ENCODE data around the gene FBLN2.

- TF ChIP-seq EZH2 (IDR thresholded peaks at IDR 0.05; ENCODE audit: low read length, unreplicated experiment) (no peak), CTCF (conservative IDR thresholded peaks at IDR 0.05; ENCODE audit: low read depth, low read length) (no peak)
Measured at GRCh38 chr3:13647298-13648059, 98.6 kb downstream of the FBLN2 start.

Measured in PC-3 (cell line).